Measurements from ENCODE around the gene ANKS1A. TPM values are rescaled to one million over a fixed set of nuclear protein-coding genes. Genes with fewer than 3 reads are reported as not detected.

Gene ANKS1A
- total RNA-seq, 1 experiment from 2014 or later, result 26.5 TPM

DNA sequence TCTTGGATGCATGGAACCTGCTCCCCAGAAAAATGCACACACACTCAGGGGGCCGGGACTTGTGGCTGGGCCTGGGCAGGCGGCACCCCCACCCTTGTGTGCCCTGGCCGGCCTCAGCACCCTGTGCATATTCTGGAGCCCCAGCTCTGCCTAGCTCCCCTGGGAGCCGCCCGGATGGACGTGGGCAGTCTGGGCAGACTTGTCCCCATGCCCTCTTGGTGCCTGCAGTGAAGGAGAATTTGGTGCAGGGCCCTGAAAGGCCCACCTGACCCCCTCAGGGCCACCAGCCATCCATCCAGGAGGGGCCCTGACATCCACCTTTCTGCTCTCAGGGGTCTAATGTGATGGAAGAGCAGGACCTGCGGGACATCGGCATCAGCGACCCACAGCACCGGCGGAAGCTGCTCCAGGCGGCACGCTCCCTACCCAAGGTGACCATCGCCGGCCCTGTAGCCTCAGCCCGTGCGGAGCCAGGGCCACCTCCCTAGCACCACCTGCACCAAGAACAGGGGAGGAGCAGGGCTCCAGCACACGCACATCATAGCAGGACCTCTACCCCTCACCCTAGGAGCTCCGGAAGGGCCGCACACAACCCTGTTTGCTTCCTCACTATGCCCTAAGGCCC, 189.3 kb downstream of the ANKS1A start:
- Histone ChIP-seq H2AK5ac (ENCODE audit: insufficient read length, low read length) (no peak overlapping the region), H3K79me2 (ENCODE audit: insufficient read depth, low read length) (no peaks in the 10 kb centered on the region), H3K23ac (ENCODE audit: insufficient read length, low read depth, low read length) (no peak overlapping the region), H3K9me3 (ENCODE audit: control insufficient read depth, low read depth, low read length) (no peaks in the 10 kb centered on the region), H3K4me2 (ENCODE audit: insufficient read depth, insufficient read length, low read length) (no peak overlapping the region), H2BK12ac (ENCODE audit: insufficient read length, low read depth, low read length) (no peak overlapping the region), H2BK15ac (ENCODE audit: low read depth, low read length) (no peak overlapping the region), H3K56ac (ENCODE audit: insufficient read length, low read depth, low read length) (no peak overlapping the region), H3K18ac (ENCODE audit: insufficient read length, low read depth, low read length) (no peak overlapping the region), H4K8ac (replicated peaks; ENCODE audit: insufficient read length, low read depth, low read length) (no peak overlapping the region), H3K27ac (ENCODE audit: insufficient read length, low read depth, low read length) (no peak overlapping the region), H3T11ph (ENCODE audit: low read length) (no peak overlapping the region), H3K4ac (ENCODE audit: low read depth, low read length) (no peak overlapping the region), H3K14ac (ENCODE audit: insufficient read depth, low read length) (no peak overlapping the region), H3K27me3 (ENCODE audit: insufficient read depth, low read length) (no peaks in the 10 kb centered on the region), H3K79me1 (ENCODE audit: insufficient read depth, low read depth, low read length, poor library complexity, severe bottlenecking) (no peaks in the 10 kb centered on the region), H4K5ac (ENCODE audit: insufficient read length, low read depth, low read length) (no peak overlapping the region), H2AFZ (ENCODE audit: low read length) (no peak overlapping the region), H4K91ac (ENCODE audit: insufficient read length, low read depth, low read length) (no peak overlapping the region), H3K9ac (ENCODE audit: extremely low read depth, insufficient read length, low read length) (no peak overlapping the region), H4K20me1 (ENCODE audit: control insufficient read depth, insufficient read depth, insufficient read length) (no peaks in the 10 kb centered on the region), H2BK20ac (ENCODE audit: low read depth, low read length, poor library complexity, severe bottlenecking) (no peak overlapping the region), H3K4me1 (ENCODE audit: insufficient read depth, low read length) (no peaks in the 10 kb centered on the region), H3K23me2 (ENCODE audit: insufficient read length, low read depth, low read length, poor library complexity, severe bottlenecking) (no peaks in the 10 kb centered on the region), H2BK120ac (ENCODE audit: low read depth, low read length, poor library complexity, severe bottlenecking) (no peak overlapping the region), H2BK5ac (ENCODE audit: insufficient read length, low read length) (no peak overlapping the region)
- no peak for DNase-seq
- Mint-ChIP-seq H3K36me3 (ENCODE audit: insufficient read depth in 1 of 3, low read depth in 3 of 3) (peaks cover 7 to 43% (median 40%) of the 10 kb centered on the region in 3 experiments), H3K27ac (no peak overlapping the region), H3K9me3 (no peaks in the 10 kb centered on the region; a peak in 1 of 5 replicates), H3K27me3 (ENCODE audit: low read depth) (no peaks in the 10 kb centered on the region), H3K4me3 (no peak overlapping the region), H3K4me1 (peaks cover 18 to 23% of the 10 kb centered on the region in 2 experiments)
- TF ChIP-seq, protein P1, sequence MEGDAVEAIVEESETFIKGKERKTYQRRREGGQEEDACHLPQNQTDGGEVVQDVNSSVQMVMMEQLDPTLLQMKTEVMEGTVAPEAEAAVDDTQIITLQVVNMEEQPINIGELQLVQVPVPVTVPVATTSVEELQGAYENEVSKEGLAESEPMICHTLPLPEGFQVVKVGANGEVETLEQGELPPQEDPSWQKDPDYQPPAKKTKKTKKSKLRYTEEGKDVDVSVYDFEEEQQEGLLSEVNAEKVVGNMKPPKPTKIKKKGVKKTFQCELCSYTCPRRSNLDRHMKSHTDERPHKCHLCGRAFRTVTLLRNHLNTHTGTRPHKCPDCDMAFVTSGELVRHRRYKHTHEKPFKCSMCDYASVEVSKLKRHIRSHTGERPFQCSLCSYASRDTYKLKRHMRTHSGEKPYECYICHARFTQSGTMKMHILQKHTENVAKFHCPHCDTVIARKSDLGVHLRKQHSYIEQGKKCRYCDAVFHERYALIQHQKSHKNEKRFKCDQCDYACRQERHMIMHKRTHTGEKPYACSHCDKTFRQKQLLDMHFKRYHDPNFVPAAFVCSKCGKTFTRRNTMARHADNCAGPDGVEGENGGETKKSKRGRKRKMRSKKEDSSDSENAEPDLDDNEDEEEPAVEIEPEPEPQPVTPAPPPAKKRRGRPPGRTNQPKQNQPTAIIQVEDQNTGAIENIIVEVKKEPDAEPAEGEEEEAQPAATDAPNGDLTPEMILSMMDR (conservative IDR thresholded peaks at IDR 0.05), result no peak
- WGBS (ENCODE audit: extremely low coverage, insufficient read length, low lambda C conversion rate), result no CpG with 5 or more reads among the region's 20 CpGs

Measured in H9 (cell line).